HepG2 (cell line): ENCODE measurements around the gene CPVL. TPM values are rescaled to one million over a fixed set of nuclear protein-coding genes. Genes with fewer than 3 reads are reported as not detected.
A peak's percentile ranks its signal among the peaks of the same experiment; 100 is the strongest.

Source experiments
- CSRNP2 ChIP-seq: sonication (generic); formaldehyde crosslinking; conservative IDR thresholded peaks from 2 replicates; pipeline ENCODE4 v1.8.0; 2022; ENCODE audit warnings: low read depth, missing genetic modification reagents
- DMAP1 ChIP-seq: IDR thresholded peaks from 2 replicates; pipeline ENCODE4 v1.6.1; 2016
- DPF2 ChIP-seq: sonication (generic); formaldehyde crosslinking; IDR thresholded peaks from 2 replicates; pipeline ENCODE4 v1.4.0; 2020; ENCODE audit warnings: mild to moderate bottlenecking, low read depth, missing genetic modification reagents, borderline replicate concordance
- HIC2 ChIP-seq: sonication (generic); formaldehyde crosslinking; IDR thresholded peaks from 2 replicates; pipeline ENCODE4 v1.9.0; 2022; ENCODE audit warnings: low read depth, missing genetic modification reagents
- HNF4A ChIP-seq: sonication (generic); formaldehyde crosslinking; IDR thresholded peaks from 2 replicates; pipeline ENCODE4 v1.4.0; 2020; ENCODE audit warnings: missing genetic modification reagents
- HOXA3 ChIP-seq: sonication (generic); formaldehyde crosslinking; IDR thresholded peaks from 2 replicates; pipeline ENCODE4 v1.5.0; 2020; ENCODE audit warnings: missing genetic modification reagents
- IKZF1 ChIP-seq: fragments of 450-650 bp; IDR thresholded peaks from 2 replicates; pipeline ENCODE4 v1.7.1; 2016
- NR2F2 ChIP-seq: IDR thresholded peaks from 2 replicates; pipeline ENCODE4 v1.6.1; 2012; ENCODE audit warnings: low read depth, inconsistent platforms, borderline replicate concordance
- PAX8 ChIP-seq: sonication (generic); formaldehyde crosslinking; IDR thresholded peaks from 2 replicates; pipeline ENCODE4 v1.8.0; 2022; ENCODE audit warnings: mild to moderate bottlenecking, missing genetic modification reagents, borderline replicate concordance
- SMAD1 ChIP-seq: sonication (generic); formaldehyde crosslinking; IDR thresholded peaks from 2 replicates; pipeline ENCODE4 v1.4.0; 2020; ENCODE audit warnings: missing genetic modification reagents, low read depth, mild to moderate bottlenecking, borderline replicate concordance
- THAP7 ChIP-seq: sonication (generic); formaldehyde crosslinking; IDR thresholded peaks from 2 replicates; pipeline ENCODE4 v1.8.1; 2023; ENCODE audit warnings: mild to moderate bottlenecking, missing genetic modification reagents
- WIZ ChIP-seq: sonication (generic); formaldehyde crosslinking; IDR thresholded peaks from 2 replicates; pipeline ENCODE4 v1.5.1; 2020; ENCODE audit warnings: mild to moderate bottlenecking, missing genetic modification reagents
- ZNF253 ChIP-seq: sonication (generic); formaldehyde crosslinking; IDR thresholded peaks from 2 replicates; pipeline ENCODE4 v1.8.0; 2022; ENCODE audit warnings: mild to moderate bottlenecking, missing genetic modification reagents, borderline replicate concordance
- ZNF292 ChIP-seq: sonication (generic); formaldehyde crosslinking; IDR thresholded peaks from 2 replicates; pipeline ENCODE4 v1.8.1; 2022; ENCODE audit warnings: mild to moderate bottlenecking, low read depth, missing genetic modification reagents, borderline replicate concordance
- ZNF616 ChIP-seq: sonication (generic); formaldehyde crosslinking; IDR thresholded peaks from 2 replicates; pipeline ENCODE4 v1.5.0; 2020; ENCODE audit warnings: low read depth, mild to moderate bottlenecking, missing genetic modification reagents
- ZNF709 ChIP-seq: sonication (generic); formaldehyde crosslinking; IDR thresholded peaks from 2 replicates; pipeline ENCODE4 v1.5.0; 2020; ENCODE audit warnings: mild to moderate bottlenecking, missing genetic modification reagents
- ZNF766 ChIP-seq: sonication (generic); formaldehyde crosslinking; IDR thresholded peaks from 2 replicates; pipeline ENCODE4 v1.5.0; 2020; ENCODE audit warnings: missing genetic modification reagents, borderline replicate concordance
- ZSCAN25 ChIP-seq: sonication (generic); formaldehyde crosslinking; IDR thresholded peaks from 2 replicates; pipeline ENCODE4 v1.8.0; 2022; ENCODE audit warnings: mild to moderate bottlenecking, missing genetic modification reagents
- polyA plus RNA-seq, 8 experiments: library from polyadenylated mRNA; depleted of rRNA in 3 of 8; stranded (reverse) in 7 of 8; unstranded in 1 of 8; fragments of >200 nt; fragmentation: Illumina TruSeq in 4 of 8; extraction: Trizol in 4 of 8; gene quantifications; 2 replicates each; pipeline versions ENCODE4 v1.2.1 to v1.2.3, GENCODE V29; 2011 to 2016; ENCODE audit warnings: low read depth in 4 of 8, missing spikeins in 1 of 8, mixed read lengths in 1 of 8; ENCODE audit not compliant: insufficient read depth in 1 of 8
- total RNA-seq, 5 experiments: library from RNA; depleted of rRNA; stranded (reverse); fragments of >200 nt; fragmentation: Illumina TruSeq; extraction: Trizol; gene quantifications; 2 replicates each; pipeline ENCODE4 v1.2.3, GENCODE V29; 2016; ENCODE audit warnings: low read depth in 1 of 5
- TF ChIP-seq, protein P1 (sequence below): sonication (generic); formaldehyde crosslinking; IDR thresholded peaks from 2 replicates; pipeline ENCODE4 v1.8.1; 2023; ENCODE audit warnings: mild to moderate bottlenecking, inconsistent platforms, moderate library complexity, missing genetic modification reagents, borderline replicate concordance

The CPVL gene
- total and polyA plus RNA-seq, 2 of the 13 experiments (the other 11 are each of a cell fraction or from before 2014, with no cell fraction given) = 59.2 to 294 TPM

DNA sequence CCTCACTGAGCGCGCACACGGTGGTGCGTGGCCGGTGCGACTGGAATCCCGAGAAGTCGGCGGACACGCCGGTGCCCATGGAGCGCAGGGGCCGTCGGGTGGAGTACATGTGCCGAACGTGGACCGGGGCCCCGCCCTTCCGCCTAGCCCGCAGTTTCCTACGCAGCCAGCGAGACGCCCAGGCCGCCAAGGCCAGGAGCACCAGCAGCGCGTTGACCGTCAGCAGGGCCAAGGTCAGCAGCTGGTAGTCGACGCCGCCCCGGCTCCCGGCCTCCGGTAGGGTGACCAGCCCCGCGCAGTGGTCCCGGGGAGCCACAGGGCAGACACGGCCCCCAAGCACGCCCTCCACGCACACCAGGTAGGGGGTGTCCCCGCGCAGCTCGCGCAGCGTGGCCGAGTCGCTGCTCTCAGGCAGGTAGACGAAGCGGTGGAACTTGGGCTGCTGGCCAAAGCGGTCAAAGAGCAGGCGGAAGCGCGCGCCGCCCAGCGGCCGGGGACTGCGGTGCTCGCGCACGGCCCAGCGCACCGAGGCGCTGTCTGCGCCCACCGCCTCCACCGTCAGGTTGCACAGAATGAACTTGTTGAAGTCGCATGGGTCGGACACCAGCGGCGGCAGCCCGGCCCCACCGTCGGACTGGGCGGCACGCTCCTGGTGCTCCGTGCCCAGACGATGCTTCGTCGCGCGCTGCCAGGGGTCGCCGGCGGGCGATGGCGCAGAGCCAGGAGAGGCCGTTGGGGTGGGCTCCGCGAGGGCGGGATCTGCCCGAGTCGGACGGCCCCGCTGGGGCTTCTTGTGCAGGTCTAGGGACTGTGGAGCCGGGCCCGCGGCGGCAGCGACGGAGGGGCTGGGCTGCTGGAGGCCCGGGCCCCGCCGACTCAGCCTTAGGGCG is 190.4 kb downstream of the CPVL start (continued):
- TF ChIP-seq ZSCAN25 (CRISPR knock-in tag) = peak; percentile 63; the same call in 1 of the 2 replicates
- TF ChIP-seq DPF2 (CRISPR knock-in tag) = peak; percentile 62; the same call in 1 of the 2 replicates
- TF ChIP-seq WIZ = peak; percentile 97
- no peak for TF ChIP-seq IKZF1
- peak; percentile 89; the same call in 1 of the 2 replicates for TF ChIP-seq ZNF616 (CRISPR knock-in tag)
- TF ChIP-seq HNF4A (CRISPR knock-in tag) = peak; percentile 80
- TF ChIP-seq, protein P1, sequence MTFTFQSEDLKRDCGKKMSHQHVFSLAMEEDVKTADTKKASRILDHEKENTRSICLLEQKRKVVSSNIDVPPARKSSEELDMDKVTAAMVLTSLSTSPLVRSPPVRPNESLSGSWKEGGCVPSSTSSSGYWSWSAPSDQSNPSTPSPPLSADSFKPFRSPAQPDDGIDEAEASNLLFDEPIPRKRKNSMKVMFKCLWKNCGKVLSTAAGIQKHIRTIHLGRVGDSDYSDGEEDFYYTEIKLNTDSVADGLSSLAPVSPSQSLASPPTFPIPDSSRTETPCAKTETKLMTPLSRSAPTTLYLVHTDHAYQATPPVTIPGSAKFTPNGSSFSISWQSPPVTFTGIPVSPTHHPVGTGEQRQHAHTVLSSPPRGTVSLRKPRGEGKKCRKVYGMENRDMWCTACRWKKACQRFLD (CRISPR knock-in tag) = peak; percentile 92; the same call in 1 of the 2 replicates
- TF ChIP-seq HIC2 (CRISPR knock-in tag) = peak; percentile 53; the same call in 1 of the 2 replicates
- TF ChIP-seq ZNF709 = no peak; the same call in 1 of the 2 replicates
- peak; percentile 93; the same call in 1 of the 2 replicates for TF ChIP-seq PAX8 (CRISPR knock-in tag)
- peak; percentile 88; the same call in 1 of the 2 replicates for TF ChIP-seq HOXA3
- TF ChIP-seq THAP7 (CRISPR knock-in tag) = peak; percentile 94; the same call in 1 of the 2 replicates
- TF ChIP-seq SMAD1 (CRISPR knock-in tag) = peak; percentile 54; the same call in 1 of the 2 replicates
- no peak; the same call in 1 of the 2 replicates for TF ChIP-seq ZNF253
- TF ChIP-seq ZNF292 (CRISPR knock-in tag) = peak; percentile 82
- TF ChIP-seq NR2F2 = no peak
- TF ChIP-seq CSRNP2 (CRISPR knock-in tag) = peak; percentile 70; the same call in 1 of the 2 replicates
- peak; percentile 86 for TF ChIP-seq DMAP1
- TF ChIP-seq ZNF766 (CRISPR knock-in tag) = peak; percentile 97
